IPS-20b (cell line): ENCODE results near the gene TCEA2.

Experiments
- H3K27ac ChIP-seq: one replicate; pipeline ENCODE4 v1.5.1; 2013; ENCODE audit warnings: low read length
- H3K27me3 ChIP-seq: 2 replicates; pipeline ENCODE4 v1.6.1; 2013; ENCODE audit warnings: mild to moderate bottlenecking, low read length, inconsistent platforms; ENCODE audit not compliant: insufficient read depth
- H3K36me3 ChIP-seq: 2 replicates; pipeline ENCODE4 v1.6.1; 2013; ENCODE audit warnings: low read depth, mild to moderate bottlenecking, inconsistent platforms, low read length, moderate library complexity; ENCODE audit not compliant: insufficient read depth
- H3K4me1 ChIP-seq: 2 replicates; pipeline ENCODE4 v1.6.1; 2013; ENCODE audit warnings: mild to moderate bottlenecking, control low read depth, inconsistent platforms, low read length, moderate library complexity; ENCODE audit not compliant: insufficient read depth
- H3K4me3 ChIP-seq: 2 replicates; pipeline ENCODE4 v1.5.1; 2013; ENCODE audit warnings: mild to moderate bottlenecking, low read length, inconsistent platforms
- H3K9ac ChIP-seq: 2 replicates; pipeline ENCODE4 v1.6.1; 2013; ENCODE audit warnings: low read depth, mild to moderate bottlenecking, inconsistent platforms, low read length, moderate library complexity
- H3K9me3 ChIP-seq: 2 replicates; pipeline ENCODE4 v1.6.1; 2013; ENCODE audit warnings: mild to moderate bottlenecking, low read depth, low read length, inconsistent platforms; ENCODE audit not compliant: insufficient read depth

The TCEA2 gene

GRCh38 chr20:64052987-64053840 is 9.8 kb upstream of the TCEA2 start:
- Histone ChIP-seq H3K4me3 (no peak overlapping the region), H3K9me3 (no peaks in the 10 kb centered on the region), H3K27me3 (peaks cover 42% of the 10 kb centered on the region), H3K9ac (no peak overlapping the region), H3K27ac (no peak overlapping the region), H3K36me3 (no peaks in the 10 kb centered on the region), H3K4me1 (peaks cover 4% of the 10 kb centered on the region; the same call in 1 of the 2 replicates)

GRCh38 chr20:64053841-64054661 is 8.9 kb upstream of the TCEA2 start:
- Histone ChIP-seq H3K4me3 (no peak overlapping the region), H3K36me3 (no peaks in the 10 kb centered on the region), H3K4me1 (peaks cover 4% of the 10 kb centered on the region; the same call in 1 of the 2 replicates), H3K9me3 (no peaks in the 10 kb centered on the region), H3K9ac (no peak overlapping the region), H3K27me3 (peaks cover 34% of the 10 kb centered on the region), H3K27ac (no peak overlapping the region)

GRCh38 chr20:64055396-64055892 is 7.6 kb upstream of the TCEA2 start:
- no peak overlapping the region for H3K27ac ChIP-seq
- H3K27me3 ChIP-seq, result peaks cover 24% of the 10 kb centered on the region
- H3K9ac ChIP-seq, result no peak overlapping the region
- no peaks in the 10 kb centered on the region for H3K36me3 ChIP-seq
- no peaks in the 10 kb centered on the region for H3K9me3 ChIP-seq
- peaks cover 4% of the 10 kb centered on the region; the same call in 1 of the 2 replicates for H3K4me1 ChIP-seq
- no peak overlapping the region for H3K4me3 ChIP-seq

- H3K27ac ChIP-seq, result no peak overlapping the region
- H3K9me3 ChIP-seq, result no peaks in the 10 kb centered on the region
- H3K36me3 ChIP-seq, result no peaks in the 10 kb centered on the region
- H3K9ac ChIP-seq, result no peak overlapping the region
- peaks cover 4% of the 10 kb centered on the region; the same call in 1 of the 2 replicates for H3K4me1 ChIP-seq
- H3K27me3 ChIP-seq, result peaks cover 17% of the 10 kb centered on the region
- H3K4me3 ChIP-seq, result no peak overlapping the region
Observed at GRCh38 chr20:64055893-64056638, 6.9 kb upstream of the TCEA2 start.

GRCh38 chr20:64056639-64056888 is 6.4 kb upstream of the TCEA2 start:
- Histone ChIP-seq H3K4me3 (no peak overlapping the region), H3K9ac (no peak overlapping the region), H3K27ac (no peak overlapping the region), H3K36me3 (no peaks in the 10 kb centered on the region), H3K27me3 (peaks cover 12% of the 10 kb centered on the region), H3K9me3 (no peaks in the 10 kb centered on the region), H3K4me1 (peaks cover 4% of the 10 kb centered on the region; the same call in 1 of the 2 replicates)

GRCh38 chr20:64056889-64057627 is 5.9 kb upstream of the TCEA2 start:
- Histone ChIP-seq H3K9ac (no peak overlapping the region; the same call in 1 of the 2 replicates), H3K4me1 (peaks cover 4% of the 10 kb centered on the region; the same call in 1 of the 2 replicates)

GRCh38 chr20:64057628-64058498 is 5.1 kb upstream of the TCEA2 start:
- H3K4me1 ChIP-seq, result peaks cover 4% of the 10 kb centered on the region; the same call in 1 of the 2 replicates
- no peaks in the 10 kb centered on the region for H3K36me3 ChIP-seq
- no peak overlapping the region for H3K27ac ChIP-seq
- H3K27me3 ChIP-seq, result no peaks in the 10 kb centered on the region
- H3K9me3 ChIP-seq, result no peaks in the 10 kb centered on the region
- H3K4me3 ChIP-seq, result no peak overlapping the region
- no peak overlapping the region for H3K9ac ChIP-seq

More at GRCh38 chr20:64056889-64057627, 5.9 kb upstream of the TCEA2 start:
- Histone ChIP-seq H3K4me3 (no peak overlapping the region), H3K36me3 (no peaks in the 10 kb centered on the region), H3K27me3 (peaks cover 7% of the 10 kb centered on the region), H3K27ac (no peak overlapping the region), H3K9me3 (no peaks in the 10 kb centered on the region)

- no peak overlapping the region for H3K9ac ChIP-seq
- H3K36me3 ChIP-seq, result no peaks in the 10 kb centered on the region
- no peak overlapping the region for H3K27ac ChIP-seq
- peaks cover 4% of the 10 kb centered on the region; the same call in 1 of the 2 replicates for H3K4me1 ChIP-seq
- H3K4me3 ChIP-seq, result no peak overlapping the region
- no peaks in the 10 kb centered on the region for H3K27me3 ChIP-seq
- no peaks in the 10 kb centered on the region for H3K9me3 ChIP-seq
Observed at GRCh38 chr20:64058536-64058935, 4.5 kb upstream of the TCEA2 start.

GRCh38 chr20:64062276-64062595 is 762 bp upstream of the TCEA2 start:
- H3K4me3 ChIP-seq, result peak overlapping the region; percentile 78; the same call in 1 of the 2 replicates
- H3K9me3 ChIP-seq, result no peaks in the 10 kb centered on the region
- H3K27me3 ChIP-seq, result no peaks in the 10 kb centered on the region; the same call in 1 of the 2 replicates
- H3K4me1 ChIP-seq, result no peaks in the 10 kb centered on the region; the same call in 1 of the 2 replicates
- no peaks in the 10 kb centered on the region for H3K36me3 ChIP-seq
- no peak overlapping the region for H3K27ac ChIP-seq
- H3K9ac ChIP-seq, result peak overlapping the region; percentile 69; the same call in 1 of the 2 replicates

GRCh38 chr20:64063389-64064144 is 569 bp downstream of the TCEA2 start:
- peak overlapping the region; percentile 78 for H3K4me3 ChIP-seq
- no peaks in the 10 kb centered on the region for H3K9me3 ChIP-seq
- no peaks in the 10 kb centered on the region; the same call in 1 of the 2 replicates for H3K27me3 ChIP-seq
- H3K36me3 ChIP-seq, result no peaks in the 10 kb centered on the region
- no peak overlapping the region for H3K27ac ChIP-seq
- no peaks in the 10 kb centered on the region for H3K4me1 ChIP-seq
- H3K9ac ChIP-seq, result peak overlapping the region; percentile 69; the same call in 1 of the 2 replicates
